COLO668 (cell line): ENCODE data around the gene TMEM139.

ENCODE experiments used
- DNase-seq: peaks from one replicate; lab custom pipeline; 2025; ENCODE audit not compliant: unreplicated experiment; lab: John Stamatoyannopoulos, UW

TMEM139 gene

GRCh38 chr7:143284591-143285469 is at the start of gene TMEM139:
TMEM139 (plus strand) TSS chr7:143284958; CDS start chr7:143285958, 1,000 bp downstream.
- no peak for DNase-seq

- no peak for DNase-seq
These were observed 49.2 kb upstream of the TMEM139 start for GRCh38 chr7:143235561-143235960.

GRCh38 chr7:143236408-143236990 is 48.3 kb upstream of the TMEM139 start:
- DNase-seq: no peak

GRCh38 chr7:143237366-143237765 is 47.4 kb upstream of the TMEM139 start:
- DNase-seq: no peak

- no peak for DNase-seq
These were observed 46.3 kb upstream of the TMEM139 start for GRCh38 chr7:143238289-143238980.

- DNase-seq: no peak
These were observed 44.9 kb upstream of the TMEM139 start for GRCh38 chr7:143239813-143240212.

- DNase-seq: peak; percentile 48
These were observed 44.2 kb upstream of the TMEM139 start for GRCh38 chr7:143240291-143241168.

- DNase-seq: no peak
These were observed 42.5 kb upstream of the TMEM139 start for GRCh38 chr7:143242306-143242705.

GRCh38 chr7:143243111-143243510 is 41.6 kb upstream of the TMEM139 start:
- no peak for DNase-seq

GRCh38 chr7:143243614-143244013 is 41.1 kb upstream of the TMEM139 start:
- no peak for DNase-seq

- no peak for DNase-seq
These were observed 40.4 kb upstream of the TMEM139 start for GRCh38 chr7:143244321-143244720.

- no peak for DNase-seq
These were observed 39.6 kb upstream of the TMEM139 start for GRCh38 chr7:143245123-143245522.

GRCh38 chr7:143247372-143247771 is 37.4 kb upstream of the TMEM139 start:
- DNase-seq: no peak

- DNase-seq: no peak
These were observed 35.9 kb upstream of the TMEM139 start for GRCh38 chr7:143248761-143249354.

GRCh38 chr7:143250199-143250598 is 34.6 kb upstream of the TMEM139 start:
- no peak for DNase-seq

- DNase-seq: no peak
These were observed 33.9 kb upstream of the TMEM139 start for GRCh38 chr7:143250822-143251221.

GRCh38 chr7:143252006-143252405 is 32.8 kb upstream of the TMEM139 start:
- DNase-seq: no peak

GRCh38 chr7:143255564-143255963 is 29.2 kb upstream of the TMEM139 start:
- no peak for DNase-seq

GRCh38 chr7:143256325-143256724 is 28.4 kb upstream of the TMEM139 start:
- no peak for DNase-seq

GRCh38 chr7:143256932-143257331 is 27.8 kb upstream of the TMEM139 start:
- DNase-seq: no peak
